Measurements from ENCODE around the gene RHOBTB1. TPM values are rescaled to one million over a fixed set of nuclear protein-coding genes. Genes with fewer than 3 reads are reported as not detected.

Gene RHOBTB1
- total and polyA plus RNA-seq, 2 donors (not counting 1 experiment from before 2014, with no cell fraction given), result 19.8 to 42.6 TPM

- H3K4me3 ChIP-seq (replicated peaks in 1 of 4; ENCODE audit: control extremely low read depth in 1 of 4, insufficient read depth in 1 of 4, low read depth in 3 of 4, low read length in 4 of 4), result no peak overlapping the region
- H3K79me2 ChIP-seq (ENCODE audit: control insufficient read depth, insufficient read depth, low read length), result no peaks in the 10 kb centered on the region
- no peaks in the 10 kb centered on the region for H3K36me3 ChIP-seq (ENCODE audit: control insufficient read depth, insufficient read depth, low read length)
- no peaks in the 10 kb centered on the region for H3K27me3 ChIP-seq (ENCODE audit: control insufficient read depth, insufficient read depth, low read length)
- H2AFZ ChIP-seq (ENCODE audit: low read length), result no peak overlapping the region
- H3K4me2 ChIP-seq (ENCODE audit: extremely low read depth, insufficient read depth, low read length), result no peak overlapping the region
- DNase-seq (ENCODE audit: low read depth in 2 of 2), result no peak
- no peaks in the 10 kb centered on the region for H3K9me3 ChIP-seq (ENCODE audit: control insufficient read depth, insufficient read depth, low read depth, low read length)
- H3K27ac ChIP-seq (ENCODE audit: insufficient read depth, low read length), result no peak overlapping the region
- H3K4me1 ChIP-seq (ENCODE audit: control insufficient read depth, extremely low read depth, insufficient read depth, low read length), result peaks cover 5% of the 10 kb centered on the region
- H3K9ac ChIP-seq (ENCODE audit: insufficient read depth, low read length), result no peak overlapping the region
- no peaks in the 10 kb centered on the region for H4K20me1 ChIP-seq (ENCODE audit: control insufficient read depth, extremely low read depth, insufficient read depth, low read length)
- TF ChIP-seq, protein P1, sequence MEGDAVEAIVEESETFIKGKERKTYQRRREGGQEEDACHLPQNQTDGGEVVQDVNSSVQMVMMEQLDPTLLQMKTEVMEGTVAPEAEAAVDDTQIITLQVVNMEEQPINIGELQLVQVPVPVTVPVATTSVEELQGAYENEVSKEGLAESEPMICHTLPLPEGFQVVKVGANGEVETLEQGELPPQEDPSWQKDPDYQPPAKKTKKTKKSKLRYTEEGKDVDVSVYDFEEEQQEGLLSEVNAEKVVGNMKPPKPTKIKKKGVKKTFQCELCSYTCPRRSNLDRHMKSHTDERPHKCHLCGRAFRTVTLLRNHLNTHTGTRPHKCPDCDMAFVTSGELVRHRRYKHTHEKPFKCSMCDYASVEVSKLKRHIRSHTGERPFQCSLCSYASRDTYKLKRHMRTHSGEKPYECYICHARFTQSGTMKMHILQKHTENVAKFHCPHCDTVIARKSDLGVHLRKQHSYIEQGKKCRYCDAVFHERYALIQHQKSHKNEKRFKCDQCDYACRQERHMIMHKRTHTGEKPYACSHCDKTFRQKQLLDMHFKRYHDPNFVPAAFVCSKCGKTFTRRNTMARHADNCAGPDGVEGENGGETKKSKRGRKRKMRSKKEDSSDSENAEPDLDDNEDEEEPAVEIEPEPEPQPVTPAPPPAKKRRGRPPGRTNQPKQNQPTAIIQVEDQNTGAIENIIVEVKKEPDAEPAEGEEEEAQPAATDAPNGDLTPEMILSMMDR (conservative IDR thresholded peaks at IDR 0.05 in 1 of 2, IDR thresholded peaks at IDR 0.05 in 1 of 2; ENCODE audit: low read depth in 1 of 2, low read length in 2 of 2), result no peak
- TF ChIP-seq EZH2 (IDR thresholded peaks at IDR 0.05; ENCODE audit: low read length, missing control alignments), result no peak
Observed at GRCh38 chr10:60849217-60849616, 94.8 kb downstream of the RHOBTB1 start.

DNA sequence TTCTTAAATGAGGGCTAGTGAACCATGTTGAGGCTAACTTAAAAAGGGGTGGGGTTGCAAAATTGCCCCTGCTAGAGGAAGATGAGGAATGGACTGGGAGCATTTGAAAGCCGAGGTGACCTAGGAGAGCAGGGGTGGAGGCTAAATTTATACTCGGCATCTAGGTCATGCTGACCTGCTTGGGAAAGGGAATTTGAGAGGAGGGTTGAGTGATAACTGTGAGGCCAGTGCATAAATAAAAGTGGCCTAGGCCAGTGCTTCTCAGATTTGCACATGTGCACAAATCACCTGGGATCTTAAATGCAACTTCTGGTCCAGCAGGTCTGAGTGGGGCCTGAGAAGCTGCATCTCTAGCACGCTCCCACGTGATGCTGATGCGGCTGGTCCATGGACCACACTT lies 95.3 kb downstream of the RHOBTB1 start:
- Histone ChIP-seq H2AFZ (ENCODE audit: low read length) (no peak overlapping the region), H3K9ac (ENCODE audit: insufficient read depth, low read length) (no peak overlapping the region), H3K27me3 (ENCODE audit: control insufficient read depth, insufficient read depth, low read length) (no peaks in the 10 kb centered on the region), H3K4me2 (ENCODE audit: extremely low read depth, insufficient read depth, low read length) (no peak overlapping the region), H3K79me2 (ENCODE audit: control insufficient read depth, insufficient read depth, low read length) (no peaks in the 10 kb centered on the region), H3K27ac (ENCODE audit: insufficient read depth, low read length) (no peak overlapping the region), H3K4me1 (ENCODE audit: control insufficient read depth, extremely low read depth, insufficient read depth, low read length) (peaks cover 5% of the 10 kb centered on the region), H4K20me1 (ENCODE audit: control insufficient read depth, extremely low read depth, insufficient read depth, low read length) (no peaks in the 10 kb centered on the region), H3K9me3 (ENCODE audit: control insufficient read depth, insufficient read depth, low read depth, low read length) (no peaks in the 10 kb centered on the region), H3K4me3 (replicated peaks in 1 of 4; ENCODE audit: control extremely low read depth in 1 of 4, insufficient read depth in 1 of 4, low read depth in 3 of 4, low read length in 4 of 4) (no peak overlapping the region), H3K36me3 (ENCODE audit: control insufficient read depth, insufficient read depth, low read length) (no peaks in the 10 kb centered on the region)
- no peak for DNase-seq (ENCODE audit: low read depth in 2 of 2)
- no peak for TF ChIP-seq EZH2 (IDR thresholded peaks at IDR 0.05; ENCODE audit: low read length, missing control alignments)
- TF ChIP-seq, protein P1 (conservative IDR thresholded peaks at IDR 0.05 in 1 of 2, IDR thresholded peaks at IDR 0.05 in 1 of 2; ENCODE audit: low read depth in 1 of 2, low read length in 2 of 2), result no peak

DNA sequence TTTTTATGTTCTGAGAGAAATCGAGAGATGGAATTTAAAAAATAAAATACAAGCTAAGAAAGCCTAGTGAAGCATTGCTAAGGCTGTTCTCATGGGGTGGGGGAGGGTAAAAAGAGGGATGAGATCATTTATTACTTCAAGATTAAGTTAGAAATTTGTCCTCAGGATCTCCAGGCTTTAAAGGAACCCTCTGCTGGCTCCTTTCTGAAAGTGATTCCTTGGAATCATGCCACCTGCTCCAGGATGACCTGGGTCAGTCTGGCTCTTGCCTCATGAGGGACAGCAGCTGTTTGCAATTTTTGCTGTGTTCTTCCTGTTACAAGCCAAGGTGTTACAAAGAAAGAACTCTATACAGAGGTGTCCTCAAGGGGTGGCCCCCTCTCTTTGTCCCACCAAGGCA lies 95.9 kb downstream of the RHOBTB1 start:
- Histone ChIP-seq H3K4me2 (ENCODE audit: extremely low read depth, insufficient read depth, low read length) (no peak overlapping the region), H4K20me1 (ENCODE audit: control insufficient read depth, extremely low read depth, insufficient read depth, low read length) (no peaks in the 10 kb centered on the region), H3K27ac (ENCODE audit: insufficient read depth, low read length) (no peak overlapping the region), H2AFZ (ENCODE audit: low read length) (no peak overlapping the region), H3K4me3 (replicated peaks in 1 of 4; ENCODE audit: control extremely low read depth in 1 of 4, insufficient read depth in 1 of 4, low read depth in 3 of 4, low read length in 4 of 4) (no peak overlapping the region), H3K27me3 (ENCODE audit: control insufficient read depth, insufficient read depth, low read length) (no peaks in the 10 kb centered on the region), H3K79me2 (ENCODE audit: control insufficient read depth, insufficient read depth, low read length) (no peaks in the 10 kb centered on the region), H3K9ac (ENCODE audit: insufficient read depth, low read length) (no peak overlapping the region), H3K9me3 (ENCODE audit: control insufficient read depth, insufficient read depth, low read depth, low read length) (no peaks in the 10 kb centered on the region), H3K36me3 (ENCODE audit: control insufficient read depth, insufficient read depth, low read length) (no peaks in the 10 kb centered on the region), H3K4me1 (ENCODE audit: control insufficient read depth, extremely low read depth, insufficient read depth, low read length) (peaks cover 5% of the 10 kb centered on the region)
- peak; percentile 38 to 68 for DNase-seq (ENCODE audit: low read depth in 2 of 2)
- TF ChIP-seq, protein P1 (conservative IDR thresholded peaks at IDR 0.05 in 1 of 2, IDR thresholded peaks at IDR 0.05 in 1 of 2; ENCODE audit: low read depth in 1 of 2, low read length in 2 of 2), result no peak
- TF ChIP-seq EZH2 (IDR thresholded peaks at IDR 0.05; ENCODE audit: low read length, missing control alignments), result no peak
